Right atrium auricular region (tissue), 2 donors: ENCODE results near the gene PTRH1. TPM values are rescaled to one million over a fixed set of nuclear protein-coding genes. Genes with fewer than 3 reads are reported as not detected.

Source experiments
- DNase-seq: peaks from one replicate; pipeline ENCODE4 v3.0.0-alpha.2; 2019; ENCODE audit warnings: low spot score
- H3K27ac ChIP-seq, 2 donors: fragments of 200-600 bp; sonication (generic); 1 replicate in 1 of 2; 2 replicates in 1 of 2; pipeline ENCODE4 v1.5.1; 2016 to 2019
- H3K27me3 ChIP-seq, 2 donors: fragments of 200-600 bp; sonication (generic); one replicate each; pipeline versions ENCODE4 v1.5.1 to v1.6.0; 2017 to 2019
- H3K36me3 ChIP-seq: fragments of 200-600 bp; sonication (generic); one replicate; pipeline ENCODE4 v1.5.1; 2016
- H3K4me1 ChIP-seq, 2 donors: fragments of 200-600 bp; sonication (generic); one replicate each; pipeline versions ENCODE4 v1.5.1 to v1.6.0; 2017 to 2019
- H3K4me3 ChIP-seq, 2 donors: fragments of 200-600 bp; sonication (generic); 1 replicate in 1 of 2; 2 replicates in 1 of 2; pipeline ENCODE4 v1.5.1; 2017 to 2019; ENCODE audit warnings: mild to moderate bottlenecking in 1 of 2, moderate library complexity in 1 of 2
- H3K9me3 ChIP-seq, 2 donors: fragments of 200-600 bp; sonication (generic); one replicate each; pipeline ENCODE4 v1.5.1; 2019
- total RNA-seq, 2 donors: library from RNA; depleted of rRNA; stranded (reverse); fragments of >200 nt; gene quantifications; one replicate each; pipeline ENCODE4 v1.1.0, GENCODE V29; 2016
- TF ChIP-seq, protein P1 (sequence below), 2 donors: fragments of 200-600 bp; sonication (generic); IDR thresholded peaks; one replicate each; pipeline ENCODE4 v1.5.1; 2019; ENCODE audit warnings: antibody characterized with exemption in 2 of 2

The PTRH1 gene
- total RNA-seq, 2 donors from 2014 or later: 16.5 to 16.7 TPM

DNA sequence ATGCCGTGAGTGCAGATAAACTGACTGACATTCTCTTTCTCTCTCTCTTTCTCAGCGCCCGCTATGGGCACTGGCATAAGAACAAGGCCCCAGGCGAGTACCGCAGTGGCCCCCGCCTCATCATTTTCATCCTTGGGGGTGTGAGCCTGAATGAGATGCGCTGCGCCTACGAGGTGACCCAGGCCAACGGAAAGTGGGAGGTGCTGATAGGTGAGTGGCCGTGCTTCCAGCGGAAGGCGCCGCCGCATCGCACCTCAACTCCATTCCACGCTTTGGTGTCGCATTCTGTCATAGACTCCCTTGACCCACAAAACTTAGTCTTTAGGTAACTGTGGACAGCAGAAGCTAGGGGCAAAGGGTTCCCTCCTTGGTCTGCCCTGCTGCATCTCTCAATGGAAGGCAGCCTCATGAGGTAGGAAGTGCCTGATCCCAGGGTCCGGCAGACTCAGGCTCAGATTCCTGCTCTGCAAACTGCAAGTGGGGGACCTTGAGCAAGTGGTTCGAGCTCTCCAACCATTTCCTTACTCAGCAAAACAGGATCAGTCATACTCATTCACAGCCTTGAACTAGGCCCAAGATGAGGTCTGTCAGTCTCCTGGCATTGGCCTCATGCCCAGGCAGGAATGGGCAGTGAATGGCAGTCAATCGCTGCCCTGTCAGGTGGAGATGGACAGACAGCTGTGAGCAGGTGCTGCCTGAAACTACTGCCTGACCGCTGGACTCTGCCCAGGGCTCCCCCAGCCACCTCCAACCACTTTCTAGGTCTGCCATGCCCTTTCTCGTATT lies 32.9 kb downstream of the PTRH1 start:
- Histone ChIP-seq H3K9me3 (no peaks in the 10 kb centered on the region), H3K4me3 (no peak overlapping the region), H3K36me3 (peaks cover 58% of the 10 kb centered on the region), H3K27ac (no peak overlapping the region), H3K4me1 (no peaks in the 10 kb centered on the region), H3K27me3 (no peaks in the 10 kb centered on the region)
- no peak for DNase-seq
- TF ChIP-seq, protein P1, sequence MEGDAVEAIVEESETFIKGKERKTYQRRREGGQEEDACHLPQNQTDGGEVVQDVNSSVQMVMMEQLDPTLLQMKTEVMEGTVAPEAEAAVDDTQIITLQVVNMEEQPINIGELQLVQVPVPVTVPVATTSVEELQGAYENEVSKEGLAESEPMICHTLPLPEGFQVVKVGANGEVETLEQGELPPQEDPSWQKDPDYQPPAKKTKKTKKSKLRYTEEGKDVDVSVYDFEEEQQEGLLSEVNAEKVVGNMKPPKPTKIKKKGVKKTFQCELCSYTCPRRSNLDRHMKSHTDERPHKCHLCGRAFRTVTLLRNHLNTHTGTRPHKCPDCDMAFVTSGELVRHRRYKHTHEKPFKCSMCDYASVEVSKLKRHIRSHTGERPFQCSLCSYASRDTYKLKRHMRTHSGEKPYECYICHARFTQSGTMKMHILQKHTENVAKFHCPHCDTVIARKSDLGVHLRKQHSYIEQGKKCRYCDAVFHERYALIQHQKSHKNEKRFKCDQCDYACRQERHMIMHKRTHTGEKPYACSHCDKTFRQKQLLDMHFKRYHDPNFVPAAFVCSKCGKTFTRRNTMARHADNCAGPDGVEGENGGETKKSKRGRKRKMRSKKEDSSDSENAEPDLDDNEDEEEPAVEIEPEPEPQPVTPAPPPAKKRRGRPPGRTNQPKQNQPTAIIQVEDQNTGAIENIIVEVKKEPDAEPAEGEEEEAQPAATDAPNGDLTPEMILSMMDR (IDR thresholded peaks at IDR 0.05): no peak

- DNase-seq: no peak
- H3K27ac ChIP-seq: no peak overlapping the region
- peaks cover 67% of the 10 kb centered on the region for H3K36me3 ChIP-seq
- TF ChIP-seq, protein P1 (IDR thresholded peaks at IDR 0.05): no peak
- no peaks in the 10 kb centered on the region for H3K27me3 ChIP-seq
- no peaks in the 10 kb centered on the region for H3K4me1 ChIP-seq
- no peaks in the 10 kb centered on the region for H3K9me3 ChIP-seq
- H3K4me3 ChIP-seq: no peak overlapping the region
Measured at GRCh38 chr9:127680846-127681245, 34.6 kb downstream of the PTRH1 start.

GRCh38 chr9:127680226-127680625 lies 35.2 kb downstream of the PTRH1 start:
- DNase-seq: no peak
- H3K4me1 ChIP-seq: no peaks in the 10 kb centered on the region
- no peaks in the 10 kb centered on the region for H3K9me3 ChIP-seq
- no peak overlapping the region for H3K4me3 ChIP-seq
- H3K36me3 ChIP-seq: peaks cover 72% of the 10 kb centered on the region
- TF ChIP-seq, protein P1 (IDR thresholded peaks at IDR 0.05): no peak
- no peaks in the 10 kb centered on the region for H3K27me3 ChIP-seq
- H3K27ac ChIP-seq: no peak overlapping the region

DNA sequence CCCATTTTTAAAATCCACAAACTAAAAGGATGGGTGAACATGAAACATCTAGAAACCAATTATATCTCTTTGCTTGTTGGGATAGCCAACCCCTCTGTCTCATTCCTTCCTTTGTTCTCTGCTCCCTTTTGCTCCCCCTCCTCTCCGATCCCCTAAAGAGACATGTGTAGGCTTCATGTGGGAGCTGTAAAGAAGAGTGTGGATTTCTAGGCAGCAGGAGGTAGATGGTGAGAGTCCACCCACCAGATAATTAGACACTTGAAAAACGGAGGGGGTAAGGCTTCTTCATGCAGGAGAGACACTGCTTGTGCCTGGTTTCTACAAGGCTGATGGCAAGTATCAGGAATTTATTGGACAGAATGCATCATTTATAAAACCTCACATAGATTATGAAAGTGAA lies 36.0 kb downstream of the PTRH1 start:
- no peak for DNase-seq
- Histone ChIP-seq H3K4me3 (no peak overlapping the region), H3K27ac (no peak overlapping the region), H3K27me3 (no peaks in the 10 kb centered on the region), H3K36me3 (peaks cover 72% of the 10 kb centered on the region), H3K4me1 (no peaks in the 10 kb centered on the region), H3K9me3 (no peaks in the 10 kb centered on the region)
- TF ChIP-seq, protein P1 (IDR thresholded peaks at IDR 0.05): no peak

DNA sequence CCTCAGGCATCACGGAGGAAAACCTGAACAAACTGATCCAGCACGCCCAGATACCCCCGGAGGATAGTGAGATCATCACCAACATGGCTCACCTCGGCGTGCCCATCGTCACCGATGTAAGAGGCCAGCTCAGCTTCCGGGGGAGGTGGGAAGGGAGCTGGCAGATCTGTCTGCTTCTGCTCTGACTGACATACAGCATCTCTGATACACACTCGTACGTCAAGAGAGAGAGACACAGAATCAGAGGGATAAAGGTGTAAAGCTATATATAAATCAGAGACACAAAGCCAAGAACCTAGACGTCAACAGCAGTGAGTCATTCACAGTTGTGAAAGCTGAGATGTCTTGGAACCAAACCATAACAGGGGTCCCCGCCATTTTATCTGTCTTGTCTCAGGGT lies 38.8 kb downstream of the PTRH1 start:
- no peaks in the 10 kb centered on the region for H3K4me1 ChIP-seq
- H3K36me3 ChIP-seq: peaks cover 70% of the 10 kb centered on the region
- TF ChIP-seq, protein P1 (IDR thresholded peaks at IDR 0.05): no peak
- H3K27me3 ChIP-seq: no peaks in the 10 kb centered on the region
- H3K9me3 ChIP-seq: no peaks in the 10 kb centered on the region
- no peak for DNase-seq
- no peak overlapping the region for H3K4me3 ChIP-seq
- no peak overlapping the region for H3K27ac ChIP-seq

DNA sequence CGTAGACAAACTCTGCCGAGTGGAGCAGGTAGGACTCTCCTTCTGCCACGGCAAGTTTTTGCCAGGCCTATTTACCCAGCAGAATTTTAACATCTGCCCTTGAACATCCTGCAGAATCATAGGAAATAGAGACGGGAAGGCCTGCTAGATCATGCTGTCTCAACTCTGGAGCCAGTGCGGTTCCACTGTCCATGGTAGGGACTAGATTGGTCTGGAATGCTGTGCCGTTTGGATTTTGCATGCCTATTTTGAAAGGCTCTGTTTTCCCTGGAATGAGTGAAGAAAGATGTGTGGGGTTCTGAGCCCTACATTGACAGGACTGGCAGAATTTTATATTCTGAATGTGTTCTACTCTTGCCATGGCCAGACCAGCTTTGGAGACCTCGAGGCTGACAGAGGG lies 42.2 kb downstream of the PTRH1 start:
- Histone ChIP-seq H3K4me1 (no peaks in the 10 kb centered on the region), H3K27ac (no peak overlapping the region), H3K9me3 (no peaks in the 10 kb centered on the region), H3K27me3 (no peaks in the 10 kb centered on the region), H3K4me3 (no peak overlapping the region), H3K36me3 (peaks cover 71% of the 10 kb centered on the region)
- TF ChIP-seq, protein P1 (IDR thresholded peaks at IDR 0.05): no peak
- no peak for DNase-seq
